HEK293 (cell line): ENCODE data around the gene SALL1.

ENCODE experiments used
- CTCF ChIA-PET: fragments of 350-600 bp; formaldehyde crosslinking; extraction: SDS; loops from one replicate; lab custom pipeline; 2021; ENCODE audit warnings: antibody characterized with exemption; lab: Yijun Ruan, JAX
- POLR2A ChIA-PET: fragments of 300-600 bp; formaldehyde crosslinking; extraction: SDS; loops from one replicate; lab custom pipeline; 2020; ENCODE audit warnings: antibody characterized with exemption, inconsistent platforms; lab: Yijun Ruan, JAX
- H3K27ac ChIP-seq: fragments of 200-500 bp; sonication (Bioruptor generic); 2 replicates; pipeline ENCODE4 v1.5.1; 2014; ENCODE audit warnings: low read depth, low read length, control low read depth, inconsistent platforms; ENCODE audit errors: extremely low read depth
- H3K36me3 ChIP-seq, 2 experiments: fragments of 200-500 bp in 1 of 2; sonication (Bioruptor generic) in 1 of 2; 1 replicate in 1 of 2; 2 replicates in 1 of 2; pipeline ENCODE4 v1.5.1; 2014 to 2017; ENCODE audit warnings: inconsistent platforms in 2 of 2, low read length in 2 of 2; ENCODE audit not compliant: control insufficient read depth in 2 of 2, insufficient read depth in 1 of 2
- H3K4me1 ChIP-seq: fragments of 200-500 bp; sonication (Bioruptor generic); 2 replicates; pipeline ENCODE4 v1.5.1; 2014; ENCODE audit warnings: mild to moderate bottlenecking, low read length, inconsistent platforms; ENCODE audit not compliant: control insufficient read depth, insufficient read depth
- H3K4me3 ChIP-seq: 2 replicates; pipeline ENCODE4 v1.5.1; 2011; ENCODE audit warnings: low read depth, mild to moderate bottlenecking, control low read depth, low read length, moderate library complexity
- H3K9me3 ChIP-seq: fragments of 200-500 bp; sonication (Bioruptor generic); 2 replicates; pipeline ENCODE4 v1.5.1; 2014; ENCODE audit warnings: low read depth, low read length, inconsistent platforms; ENCODE audit not compliant: control insufficient read depth, insufficient read depth
- REPIN1 ChIP-seq: fragments of 450-650 bp; formaldehyde crosslinking; IDR thresholded peaks from 2 replicates; pipeline ENCODE4 v1.5.1; 2017; ENCODE audit warnings: missing biosample characterization, missing genetic modification characterization, low read depth
- ZBTB48 ChIP-seq: fragments of 450-650 bp; formaldehyde crosslinking; IDR thresholded peaks from 2 replicates; pipeline ENCODE4 v1.5.1; 2016; ENCODE audit warnings: missing biosample characterization, missing genetic modification characterization
- ZBTB7A ChIP-seq: fragments of 450-650 bp; formaldehyde crosslinking; IDR thresholded peaks from 2 replicates; pipeline ENCODE4 v1.5.1; 2016; ENCODE audit warnings: low read depth, missing biosample characterization, missing genetic modification characterization
- ZEB2 ChIP-seq: fragments of 450-650 bp; formaldehyde crosslinking; IDR thresholded peaks from 2 replicates; pipeline ENCODE4 v1.5.1; 2016; ENCODE audit warnings: missing biosample characterization, missing genetic modification characterization
- ZNF169 ChIP-seq: fragments of 450-650 bp; formaldehyde crosslinking; IDR thresholded peaks from 2 replicates; pipeline ENCODE4 v1.5.1; 2016; ENCODE audit warnings: missing biosample characterization, missing genetic modification characterization
- ZNF175 ChIP-seq: fragments of 450-650 bp; formaldehyde crosslinking; IDR thresholded peaks from 2 replicates; pipeline ENCODE4 v1.5.1; 2016; ENCODE audit warnings: missing biosample characterization, missing genetic modification characterization
- ZNF433 ChIP-seq: fragments of 450-650 bp; formaldehyde crosslinking; IDR thresholded peaks from 2 replicates; pipeline ENCODE4 v1.5.1; 2016; ENCODE audit warnings: missing biosample characterization, missing genetic modification characterization, low read depth
- ZNF530 ChIP-seq: fragments of 450-650 bp; formaldehyde crosslinking; IDR thresholded peaks from 2 replicates; pipeline ENCODE4 v1.5.1; 2016; ENCODE audit warnings: low read depth, missing biosample characterization, missing genetic modification characterization
- ZNF76 ChIP-seq: fragments of 450-650 bp; formaldehyde crosslinking; IDR thresholded peaks from 2 replicates; pipeline ENCODE4; 2016; ENCODE audit warnings: low read depth, missing biosample characterization, missing genetic modification characterization, borderline replicate concordance
- ZNF776 ChIP-seq: fragments of 450-650 bp; formaldehyde crosslinking; IDR thresholded peaks from 2 replicates; pipeline ENCODE4 v1.5.0; 2017; ENCODE audit warnings: missing biosample characterization, missing genetic modification characterization, borderline replicate concordance
- TF ChIP-seq, protein P1 (sequence below): fragments of 450-650 bp; formaldehyde crosslinking; IDR thresholded peaks from 2 replicates; pipeline ENCODE4 v1.5.0; 2017; ENCODE audit warnings: missing biosample characterization, missing genetic modification characterization, borderline replicate concordance
- TF ChIP-seq, protein P2 (sequence below): fragments of 450-650 bp; formaldehyde crosslinking; IDR thresholded peaks from 2 replicates; pipeline ENCODE4 v1.5.1; 2016; ENCODE audit warnings: missing biosample characterization, missing genetic modification characterization
- TF ChIP-seq, protein P3 (sequence below): fragments of 450-650 bp; formaldehyde crosslinking; IDR thresholded peaks from 2 replicates; pipeline ENCODE4 v1.5.1; 2016; ENCODE audit warnings: missing biosample characterization, missing genetic modification characterization
- TF ChIP-seq, protein P4 (sequence below): fragments of 450-650 bp; formaldehyde crosslinking; IDR thresholded peaks from 2 replicates; pipeline ENCODE4 v1.5.1; 2017; ENCODE audit warnings: missing biosample characterization, missing genetic modification characterization
- TF ChIP-seq, protein P5 (sequence below): fragments of 450-650 bp; formaldehyde crosslinking; conservative IDR thresholded peaks from 2 replicates; pipeline ENCODE4 v1.5.1; 2016; ENCODE audit warnings: low read depth, missing biosample characterization, missing genetic modification characterization
- TF ChIP-seq, protein P6 (sequence below): fragments of 450-650 bp; formaldehyde crosslinking; conservative IDR thresholded peaks from 2 replicates; pipeline ENCODE4 v1.5.1; 2016; ENCODE audit warnings: low read depth, missing biosample characterization, missing genetic modification characterization

The SALL1 gene

DNA sequence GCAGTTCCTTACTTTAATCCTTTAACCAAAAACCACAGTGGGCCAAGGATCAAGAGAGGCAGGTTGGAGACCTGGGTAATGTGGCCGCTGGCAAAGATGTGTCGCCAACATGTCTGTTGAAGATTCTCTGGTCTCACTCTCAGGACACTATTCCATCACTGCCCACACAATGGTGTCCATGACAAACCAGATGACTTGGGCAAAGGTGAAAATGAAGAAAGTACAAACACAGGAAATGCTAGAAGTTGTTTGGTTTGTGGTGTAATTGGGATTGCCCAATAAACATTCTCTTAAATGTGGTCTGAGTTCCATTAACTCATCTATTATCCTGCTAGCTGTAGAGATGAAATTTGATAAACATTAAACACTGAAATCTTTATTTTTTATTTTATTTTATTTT lies 43.3 kb downstream of the SALL1 start:
- H3K27ac ChIP-seq, result no peak overlapping the region
- POLR2A ChIA-PET, result no interaction called here
- CTCF ChIA-PET, result no interaction called here
- H3K36me3 ChIP-seq, result no peaks in the 10 kb centered on the region
- no peaks in the 10 kb centered on the region for H3K4me1 ChIP-seq
- TF ChIP-seq, protein P1, sequence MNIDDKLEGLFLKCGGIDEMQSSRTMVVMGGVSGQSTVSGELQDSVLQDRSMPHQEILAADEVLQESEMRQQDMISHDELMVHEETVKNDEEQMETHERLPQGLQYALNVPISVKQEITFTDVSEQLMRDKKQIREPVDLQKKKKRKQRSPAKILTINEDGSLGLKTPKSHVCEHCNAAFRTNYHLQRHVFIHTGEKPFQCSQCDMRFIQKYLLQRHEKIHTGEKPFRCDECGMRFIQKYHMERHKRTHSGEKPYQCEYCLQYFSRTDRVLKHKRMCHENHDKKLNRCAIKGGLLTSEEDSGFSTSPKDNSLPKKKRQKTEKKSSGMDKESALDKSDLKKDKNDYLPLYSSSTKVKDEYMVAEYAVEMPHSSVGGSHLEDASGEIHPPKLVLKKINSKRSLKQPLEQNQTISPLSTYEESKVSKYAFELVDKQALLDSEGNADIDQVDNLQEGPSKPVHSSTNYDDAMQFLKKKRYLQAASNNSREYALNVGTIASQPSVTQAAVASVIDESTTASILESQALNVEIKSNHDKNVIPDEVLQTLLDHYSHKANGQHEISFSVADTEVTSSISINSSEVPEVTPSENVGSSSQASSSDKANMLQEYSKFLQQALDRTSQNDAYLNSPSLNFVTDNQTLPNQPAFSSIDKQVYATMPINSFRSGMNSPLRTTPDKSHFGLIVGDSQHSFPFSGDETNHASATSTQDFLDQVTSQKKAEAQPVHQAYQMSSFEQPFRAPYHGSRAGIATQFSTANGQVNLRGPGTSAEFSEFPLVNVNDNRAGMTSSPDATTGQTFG (tag by site-specific recombination), result no peak
- TF ChIP-seq ZNF530 (tag by site-specific recombination) (no peak), REPIN1 (tag by site-specific recombination) (no peak), ZBTB7A (tag by site-specific recombination) (no peak), ZNF776 (tag by site-specific recombination) (no peak), ZNF169 (tag by site-specific recombination) (no peak), ZBTB48 (no peak), ZNF175 (tag by site-specific recombination) (no peak), ZNF433 (tag by site-specific recombination) (no peak), ZNF76 (tag by site-specific recombination) (no peak), ZEB2 (no peak)
- TF ChIP-seq, protein P2, sequence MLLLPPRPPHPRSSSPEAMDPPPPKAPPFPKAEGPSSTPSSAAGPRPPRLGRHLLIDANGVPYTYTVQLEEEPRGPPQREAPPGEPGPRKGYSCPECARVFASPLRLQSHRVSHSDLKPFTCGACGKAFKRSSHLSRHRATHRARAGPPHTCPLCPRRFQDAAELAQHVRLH (tag by site-specific recombination), result no peak
- TF ChIP-seq, protein P3, sequence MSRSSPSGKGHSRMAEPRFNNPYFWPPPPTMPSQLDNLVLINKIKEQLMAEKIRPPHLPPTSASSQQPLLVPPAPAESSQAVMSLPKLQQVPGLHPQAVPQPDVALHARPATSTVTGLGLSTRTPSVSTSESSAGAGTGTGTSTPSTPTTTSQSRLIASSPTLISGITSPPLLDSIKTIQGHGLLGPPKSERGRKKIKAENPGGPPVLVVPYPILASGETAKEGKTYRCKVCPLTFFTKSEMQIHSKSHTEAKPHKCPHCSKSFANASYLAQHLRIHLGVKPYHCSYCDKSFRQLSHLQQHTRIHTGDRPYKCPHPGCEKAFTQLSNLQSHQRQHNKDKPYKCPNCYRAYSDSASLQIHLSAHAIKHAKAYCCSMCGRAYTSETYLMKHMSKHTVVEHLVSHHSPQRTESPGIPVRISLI (tag by site-specific recombination), result no peak
- TF ChIP-seq, protein P4, sequence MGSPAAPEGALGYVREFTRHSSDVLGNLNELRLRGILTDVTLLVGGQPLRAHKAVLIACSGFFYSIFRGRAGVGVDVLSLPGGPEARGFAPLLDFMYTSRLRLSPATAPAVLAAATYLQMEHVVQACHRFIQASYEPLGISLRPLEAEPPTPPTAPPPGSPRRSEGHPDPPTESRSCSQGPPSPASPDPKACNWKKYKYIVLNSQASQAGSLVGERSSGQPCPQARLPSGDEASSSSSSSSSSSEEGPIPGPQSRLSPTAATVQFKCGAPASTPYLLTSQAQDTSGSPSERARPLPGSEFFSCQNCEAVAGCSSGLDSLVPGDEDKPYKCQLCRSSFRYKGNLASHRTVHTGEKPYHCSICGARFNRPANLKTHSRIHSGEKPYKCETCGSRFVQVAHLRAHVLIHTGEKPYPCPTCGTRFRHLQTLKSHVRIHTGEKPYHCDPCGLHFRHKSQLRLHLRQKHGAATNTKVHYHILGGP (tag by site-specific recombination), result no peak
- TF ChIP-seq, protein P5, sequence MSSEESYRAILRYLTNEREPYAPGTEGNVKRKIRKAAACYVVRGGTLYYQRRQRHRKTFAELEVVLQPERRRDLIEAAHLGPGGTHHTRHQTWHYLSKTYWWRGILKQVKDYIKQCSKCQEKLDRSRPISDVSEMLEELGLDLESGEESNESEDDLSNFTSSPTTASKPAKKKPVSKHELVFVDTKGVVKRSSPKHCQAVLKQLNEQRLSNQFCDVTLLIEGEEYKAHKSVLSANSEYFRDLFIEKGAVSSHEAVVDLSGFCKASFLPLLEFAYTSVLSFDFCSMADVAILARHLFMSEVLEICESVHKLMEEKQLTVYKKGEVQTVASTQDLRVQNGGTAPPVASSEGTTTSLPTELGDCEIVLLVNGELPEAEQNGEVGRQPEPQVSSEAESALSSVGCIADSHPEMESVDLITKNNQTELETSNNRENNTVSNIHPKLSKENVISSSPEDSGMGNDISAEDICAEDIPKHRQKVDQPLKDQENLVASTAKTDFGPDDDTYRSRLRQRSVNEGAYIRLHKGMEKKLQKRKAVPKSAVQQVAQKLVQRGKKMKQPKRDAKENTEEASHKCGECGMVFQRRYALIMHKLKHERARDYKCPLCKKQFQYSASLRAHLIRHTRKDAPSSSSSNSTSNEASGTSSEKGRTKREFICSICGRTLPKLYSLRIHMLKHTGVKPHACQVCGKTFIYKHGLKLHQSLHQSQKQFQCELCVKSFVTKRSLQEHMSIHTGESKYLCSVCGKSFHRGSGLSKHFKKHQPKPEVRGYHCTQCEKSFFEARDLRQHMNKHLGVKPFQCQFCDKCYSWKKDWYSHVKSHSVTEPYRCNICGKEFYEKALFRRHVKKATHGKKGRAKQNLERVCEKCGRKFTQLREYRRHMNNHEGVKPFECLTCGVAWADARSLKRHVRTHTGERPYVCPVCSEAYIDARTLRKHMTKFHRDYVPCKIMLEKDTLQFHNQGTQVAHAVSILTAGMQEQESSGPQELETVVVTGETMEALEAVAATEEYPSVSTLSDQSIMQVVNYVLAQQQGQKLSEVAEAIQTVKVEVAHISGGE (tag by site-specific recombination), result no peak
- TF ChIP-seq, protein P6, sequence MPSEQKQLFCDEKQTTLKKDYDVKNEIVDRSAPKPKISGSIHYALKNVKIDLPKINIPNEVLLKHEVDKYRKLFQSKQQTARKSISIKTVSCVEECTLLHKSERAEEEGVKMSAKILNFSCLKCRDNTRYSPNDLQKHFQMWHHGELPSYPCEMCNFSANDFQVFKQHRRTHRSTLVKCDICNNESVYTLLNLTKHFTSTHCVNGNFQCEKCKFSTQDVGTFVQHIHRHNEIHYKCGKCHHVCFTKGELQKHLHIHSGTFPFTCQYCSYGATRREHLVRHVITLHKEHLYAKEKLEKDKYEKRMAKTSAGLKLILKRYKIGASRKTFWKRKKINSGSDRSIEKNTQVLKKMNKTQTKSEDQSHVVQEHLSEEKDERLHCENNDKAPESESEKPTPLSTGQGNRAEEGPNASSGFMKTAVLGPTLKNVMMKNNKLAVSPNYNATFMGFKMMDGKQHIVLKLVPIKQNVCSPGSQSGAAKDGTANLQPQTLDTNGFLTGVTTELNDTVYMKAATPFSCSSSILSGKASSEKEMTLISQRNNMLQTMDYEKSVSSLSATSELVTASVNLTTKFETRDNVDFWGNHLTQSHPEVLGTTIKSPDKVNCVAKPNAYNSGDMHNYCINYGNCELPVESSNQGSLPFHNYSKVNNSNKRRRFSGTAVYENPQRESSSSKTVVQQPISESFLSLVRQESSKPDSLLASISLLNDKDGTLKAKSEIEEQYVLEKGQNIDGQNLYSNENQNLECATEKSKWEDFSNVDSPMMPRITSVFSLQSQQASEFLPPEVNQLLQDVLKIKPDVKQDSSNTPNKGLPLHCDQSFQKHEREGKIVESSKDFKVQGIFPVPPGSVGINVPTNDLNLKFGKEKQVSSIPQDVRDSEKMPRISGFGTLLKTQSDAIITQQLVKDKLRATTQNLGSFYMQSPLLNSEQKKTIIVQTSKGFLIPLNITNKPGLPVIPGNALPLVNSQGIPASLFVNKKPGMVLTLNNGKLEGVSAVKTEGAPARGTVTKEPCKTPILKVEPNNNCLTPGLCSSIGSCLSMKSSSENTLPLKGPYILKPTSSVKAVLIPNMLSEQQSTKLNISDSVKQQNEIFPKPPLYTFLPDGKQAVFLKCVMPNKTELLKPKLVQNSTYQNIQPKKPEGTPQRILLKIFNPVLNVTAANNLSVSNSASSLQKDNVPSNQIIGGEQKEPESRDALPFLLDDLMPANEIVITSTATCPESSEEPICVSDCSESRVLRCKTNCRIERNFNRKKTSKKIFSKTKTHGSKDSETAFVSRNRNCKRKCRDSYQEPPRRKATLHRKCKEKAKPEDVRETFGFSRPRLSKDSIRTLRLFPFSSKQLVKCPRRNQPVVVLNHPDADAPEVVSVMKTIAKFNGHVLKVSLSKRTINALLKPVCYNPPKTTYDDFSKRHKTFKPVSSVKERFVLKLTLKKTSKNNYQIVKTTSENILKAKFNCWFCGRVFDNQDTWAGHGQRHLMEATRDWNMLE (tag by site-specific recombination), result no peak
- H3K4me3 ChIP-seq, result no peak overlapping the region
- no peaks in the 10 kb centered on the region for H3K9me3 ChIP-seq
